ENCODE results near the gene ABHD1. TPM values are rescaled to one million over a fixed set of nuclear protein-coding genes. Genes with fewer than 3 reads are reported as not detected.

ABHD1 gene
- polyA plus RNA-seq, 1 donor from 2014 or later: not detected

GRCh38 chr2:27095427-27095744, 28.2 kb upstream of the ABHD1 start:
- H3K27me3 ChIP-seq (ENCODE audit: insufficient read depth, low read depth, low read length): no peaks in the 10 kb centered on the region
- no peaks in the 10 kb centered on the region for H3K9me3 ChIP-seq (ENCODE audit: low read length)
- no peak overlapping the region for H3K4me2 ChIP-seq (ENCODE audit: low read length)
- H3K9me2 ChIP-seq (ENCODE audit: insufficient read depth, low read length): no peaks in the 10 kb centered on the region
- no peaks in the 10 kb centered on the region for H3F3A ChIP-seq (ENCODE audit: insufficient read depth, low read length, poor library complexity, severe bottlenecking)
- H3K27ac ChIP-seq (ENCODE audit: low read length): no peak overlapping the region
- TF ChIP-seq EP300 (conservative IDR thresholded peaks at IDR 0.05; ENCODE audit: poor library complexity, severe bottlenecking) (no peak), MXI1 (conservative IDR thresholded peaks at IDR 0.05; ENCODE audit: poor library complexity, severe bottlenecking) (no peak), POLR2AphosphoS5 (IDR thresholded peaks at IDR 0.05) (no peak), EZH2 (IDR thresholded peaks at IDR 0.05; ENCODE audit: borderline replicate concordance, insufficient read depth, low read length, poor library complexity, severe bottlenecking) (no peak), RAD21 (conservative IDR thresholded peaks at IDR 0.05) (no peak), REST (IDR thresholded peaks at IDR 0.05; ENCODE audit: borderline replicate concordance) (no peak), TAF1 (IDR thresholded peaks at IDR 0.05; ENCODE audit: low read depth) (no peak), SMC3 (conservative IDR thresholded peaks at IDR 0.05; ENCODE audit: poor library complexity) (no peak), CTCF (IDR thresholded peaks at IDR 0.05; ENCODE audit: poor library complexity, severe bottlenecking) (no peak)
- no peaks in the 10 kb centered on the region for H3K36me3 ChIP-seq (ENCODE audit: insufficient read depth, low read length)
- no peaks in the 10 kb centered on the region for H3K79me2 ChIP-seq (replicated peaks; ENCODE audit: insufficient read depth, low read length)
- H3K9ac ChIP-seq (ENCODE audit: low read length): no peak overlapping the region
- no peak overlapping the region for H3K4me3 ChIP-seq (ENCODE audit: low read length)
- H2AFZ ChIP-seq (ENCODE audit: low read depth, low read length): no peak overlapping the region
- H4K20me1 ChIP-seq (ENCODE audit: insufficient read depth): no peaks in the 10 kb centered on the region

- Histone ChIP-seq H3K27ac (ENCODE audit: low read length) (no peak overlapping the region), H3F3A (ENCODE audit: insufficient read depth, low read length, poor library complexity, severe bottlenecking) (no peaks in the 10 kb centered on the region), H3K9ac (ENCODE audit: low read length) (no peak overlapping the region), H3K79me2 (replicated peaks; ENCODE audit: insufficient read depth, low read length) (no peaks in the 10 kb centered on the region), H3K9me3 (ENCODE audit: low read length) (no peaks in the 10 kb centered on the region), H3K4me2 (ENCODE audit: low read length) (no peak overlapping the region), H2AFZ (ENCODE audit: low read depth, low read length) (peak overlapping the region; percentile 6), H4K20me1 (ENCODE audit: insufficient read depth) (no peaks in the 10 kb centered on the region), H3K36me3 (ENCODE audit: insufficient read depth, low read length) (no peaks in the 10 kb centered on the region), H3K27me3 (ENCODE audit: insufficient read depth, low read depth, low read length) (no peaks in the 10 kb centered on the region), H3K4me3 (ENCODE audit: low read length) (peak overlapping the region; percentile 45), H3K9me2 (ENCODE audit: insufficient read depth, low read length) (no peaks in the 10 kb centered on the region)
- TF ChIP-seq MXI1 (conservative IDR thresholded peaks at IDR 0.05; ENCODE audit: poor library complexity, severe bottlenecking) (peak; percentile 29), RAD21 (conservative IDR thresholded peaks at IDR 0.05) (no peak)
Observed at GRCh38 chr2:27095745-27096651, 27.6 kb upstream of the ABHD1 start.

Measured in neural cell (in vitro differentiated cells).